Natural killer cell (primary cell): ENCODE results near the gene WDR90. TPM values are rescaled to one million over a fixed set of nuclear protein-coding genes. Genes with fewer than 3 reads are reported as not detected.

Experiments used
- ATAC-seq, 3 donors: fragments of 150-1000 bp in 2 of 3; fragments of 200-7000 bp in 1 of 3; cut with Tn5 transposase; 1 replicate in 1 of 3; 2 replicates in 2 of 3; pipeline ENCODE4 v1.10.0; 2021; ENCODE audit warnings: mild to moderate bottlenecking in 2 of 3, moderate library complexity in 2 of 3
- DNase-seq, 2 donors: peaks; one replicate each; pipeline versions ENCODE4 v3.0.0 to v3.0.0-alpha.2; 2013 to 2021; ENCODE audit warnings: mixed read lengths in 1 of 2
- H3K27ac ChIP-seq: one replicate; pipeline ENCODE4 v1.5.1; 2013; ENCODE audit warnings: mild to moderate bottlenecking, low read length
- H3K27me3 ChIP-seq: one replicate; pipeline ENCODE4 v1.6.1; 2013; ENCODE audit warnings: low read length; ENCODE audit not compliant: control insufficient read depth, insufficient read depth
- H3K36me3 ChIP-seq: one replicate; pipeline ENCODE4 v1.6.1; 2013; ENCODE audit warnings: low read length; ENCODE audit not compliant: control insufficient read depth, insufficient read depth
- H3K4me1 ChIP-seq: one replicate; pipeline ENCODE4 v1.6.1; 2013; ENCODE audit warnings: low read length; ENCODE audit not compliant: control insufficient read depth, insufficient read depth
- H3K4me3 ChIP-seq: one replicate; pipeline ENCODE4 v1.5.1; 2013; ENCODE audit warnings: low read length
- H3K9me3 ChIP-seq: one replicate; pipeline ENCODE4 v1.6.1; 2013; ENCODE audit warnings: low read length; ENCODE audit not compliant: control insufficient read depth, insufficient read depth
- H3K27ac Mint-ChIP-seq, 2 donors: one replicate each; pipeline ENCODE4 v1.8.0; 2022; ENCODE audit warnings: mild to moderate bottlenecking in 2 of 2, mixed read lengths in 2 of 2, moderate library complexity in 1 of 2
- H3K27me3 Mint-ChIP-seq, 2 donors: one replicate each; pipeline ENCODE4 v1.8.0; 2022; ENCODE audit warnings: low read depth in 2 of 2, mixed read lengths in 2 of 2
- H3K36me3 Mint-ChIP-seq: one replicate; pipeline ENCODE4 v1.8.0; 2022; ENCODE audit warnings: mixed read lengths
- H3K4me1 Mint-ChIP-seq, 2 donors: one replicate each; pipeline ENCODE4 v1.8.0; 2022; ENCODE audit warnings: mixed read lengths in 2 of 2
- H3K4me3 Mint-ChIP-seq: one replicate; pipeline ENCODE4 v1.8.0; 2022; ENCODE audit warnings: mild to moderate bottlenecking, moderate library complexity, mixed read lengths
- H3K9me3 Mint-ChIP-seq, 2 donors: one replicate each; pipeline ENCODE4 v1.8.0; 2022; ENCODE audit warnings: mixed read lengths in 2 of 2
- WGBS: methylation state at CpG from one replicate; pipeline ENCODE4 v1.1.7; 2013; ENCODE audit warnings: missing lambda C conversion rate; ENCODE audit not compliant: insufficient coverage; 5-methylcytosine and 5-hydroxymethylcytosine counted together
- intact Hi-C: fragments of 100-400 bp; cut with micrococcal nuclease; formaldehyde crosslinking; loops from one replicate; pipeline ENCODE4 v1.14.2; 2022
- total RNA-seq, 4 donors: library from RNA; stranded (reverse); fragments of 120-200 nt in 1 of 4; gene quantifications; one replicate each; pipeline versions ENCODE4 v1.2.3 to v1.2.4, GENCODE V29; 2013 to 2022
- TF ChIP-seq, protein P1 (sequence below): fragments of 200-600 bp; IDR thresholded peaks from one replicate; pipeline ENCODE4 v1.8.0; 2022; ENCODE audit warnings: antibody characterized with exemption

WDR90 gene
- total RNA-seq, 3 donors from 2014 or later (not counting 1 experiment from before 2014, with no cell fraction given): 16.7 to 22.8 (median 20.2) TPM

DNA sequence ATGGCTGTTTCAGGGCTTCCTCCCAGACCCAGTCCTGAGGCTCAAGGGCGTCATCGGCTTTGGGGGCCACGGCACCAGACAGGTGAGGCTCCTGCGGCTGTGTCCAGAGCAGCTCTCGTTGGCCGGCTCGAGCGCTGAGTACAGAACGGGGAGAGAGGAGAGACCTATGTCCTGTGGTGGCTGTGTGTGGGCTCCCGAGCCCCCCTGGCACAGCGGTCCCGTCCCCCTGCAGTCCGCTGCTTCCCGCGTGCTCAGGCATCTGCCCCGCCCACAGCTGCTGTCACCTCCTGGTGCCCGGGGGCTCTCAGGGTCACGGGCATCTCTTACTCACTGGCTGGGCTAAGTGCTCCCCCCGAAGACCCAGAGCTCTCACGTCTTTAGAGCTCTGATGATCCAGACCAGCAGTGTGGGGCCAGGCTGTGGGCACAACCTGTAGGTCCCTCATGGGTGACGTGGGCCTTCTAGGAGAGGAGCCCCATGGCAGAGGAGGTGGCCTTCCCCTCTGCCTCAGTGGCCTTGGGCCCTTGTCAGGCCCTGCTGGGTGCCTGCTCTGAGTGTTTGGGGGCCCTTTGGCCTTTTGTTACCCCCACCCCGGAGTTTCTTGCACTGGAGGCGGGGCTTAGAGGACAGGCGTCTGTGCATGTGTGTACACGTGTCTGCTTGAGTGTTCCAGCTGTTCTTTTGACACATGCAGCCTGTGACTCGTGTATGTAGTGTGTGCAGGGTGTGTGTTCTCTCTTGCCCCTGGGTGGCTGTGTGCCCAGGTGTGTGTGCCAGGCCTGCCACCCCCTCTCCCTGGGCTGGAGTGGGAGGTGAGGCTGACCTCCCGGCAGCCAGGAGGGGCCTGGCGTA, 3.5 kb downstream of the WDR90 start:
- H3K4me3 ChIP-seq: no peak overlapping the region
- Mint-ChIP-seq H3K4me3 (no peak overlapping the region), H3K4me1 (peaks cover 0 to 9% of the 10 kb centered on the region in 2 donors), H3K9me3 (no peaks in the 10 kb centered on the region), H3K27me3 (no peaks in the 10 kb centered on the region), H3K36me3 (no peaks in the 10 kb centered on the region), H3K27ac (no peak overlapping the region)
- intact Hi-C loops: no loop called here
- no peaks in the 10 kb centered on the region for H3K36me3 ChIP-seq
- DNase-seq (no peak), ATAC-seq (no peak)
- H3K27ac ChIP-seq: no peak overlapping the region
- WGBS: 95% methylated on average over 28 of the region's 28 CpGs
- H3K9me3 ChIP-seq: no peaks in the 10 kb centered on the region
- peaks cover 20% of the 10 kb centered on the region for H3K4me1 ChIP-seq
- H3K27me3 ChIP-seq: no peaks in the 10 kb centered on the region
- TF ChIP-seq, protein P1, sequence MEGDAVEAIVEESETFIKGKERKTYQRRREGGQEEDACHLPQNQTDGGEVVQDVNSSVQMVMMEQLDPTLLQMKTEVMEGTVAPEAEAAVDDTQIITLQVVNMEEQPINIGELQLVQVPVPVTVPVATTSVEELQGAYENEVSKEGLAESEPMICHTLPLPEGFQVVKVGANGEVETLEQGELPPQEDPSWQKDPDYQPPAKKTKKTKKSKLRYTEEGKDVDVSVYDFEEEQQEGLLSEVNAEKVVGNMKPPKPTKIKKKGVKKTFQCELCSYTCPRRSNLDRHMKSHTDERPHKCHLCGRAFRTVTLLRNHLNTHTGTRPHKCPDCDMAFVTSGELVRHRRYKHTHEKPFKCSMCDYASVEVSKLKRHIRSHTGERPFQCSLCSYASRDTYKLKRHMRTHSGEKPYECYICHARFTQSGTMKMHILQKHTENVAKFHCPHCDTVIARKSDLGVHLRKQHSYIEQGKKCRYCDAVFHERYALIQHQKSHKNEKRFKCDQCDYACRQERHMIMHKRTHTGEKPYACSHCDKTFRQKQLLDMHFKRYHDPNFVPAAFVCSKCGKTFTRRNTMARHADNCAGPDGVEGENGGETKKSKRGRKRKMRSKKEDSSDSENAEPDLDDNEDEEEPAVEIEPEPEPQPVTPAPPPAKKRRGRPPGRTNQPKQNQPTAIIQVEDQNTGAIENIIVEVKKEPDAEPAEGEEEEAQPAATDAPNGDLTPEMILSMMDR: no peak

DNA sequence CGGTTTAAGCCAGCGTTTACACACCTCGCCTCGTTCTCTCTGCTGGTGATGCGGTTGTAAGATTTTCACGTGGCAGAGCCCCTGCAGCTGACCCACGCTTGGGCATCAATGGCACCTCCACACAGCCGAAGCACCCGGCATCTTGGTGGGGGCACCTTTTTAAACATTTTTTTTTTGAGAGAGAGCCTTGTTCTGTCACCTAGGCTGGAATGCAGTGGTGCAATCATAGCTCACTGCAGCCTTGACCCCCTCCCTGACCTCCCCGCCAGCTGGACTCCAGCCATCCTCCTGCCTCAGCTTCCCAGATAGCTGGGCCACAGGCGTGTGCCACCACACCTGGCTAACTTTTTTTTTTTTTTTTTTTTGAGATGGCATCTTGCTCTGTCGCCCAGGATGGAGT, 4.9 kb downstream of the WDR90 start:
- H3K9me3 ChIP-seq: no peaks in the 10 kb centered on the region
- intact Hi-C loops: no loop called here
- no peaks in the 10 kb centered on the region for H3K36me3 ChIP-seq
- H3K4me3 ChIP-seq: no peak overlapping the region
- H3K9me3 Mint-ChIP-seq: no peaks in the 10 kb centered on the region
- no peak for ATAC-seq
- 97% methylated on average over 11 of the region's 12 CpGs for WGBS
- H3K4me3 Mint-ChIP-seq: no peak overlapping the region
- no peaks in the 10 kb centered on the region for H3K27me3 ChIP-seq
- H3K27ac Mint-ChIP-seq: no peak overlapping the region
- H3K27me3 Mint-ChIP-seq: no peaks in the 10 kb centered on the region
- peaks cover 0 to 4% of the 10 kb centered on the region in 2 donors for H3K4me1 Mint-ChIP-seq
- no peaks in the 10 kb centered on the region for H3K36me3 Mint-ChIP-seq
- no peak for DNase-seq
- H3K4me1 ChIP-seq: peaks cover 8% of the 10 kb centered on the region
- no peak overlapping the region for H3K27ac ChIP-seq
- TF ChIP-seq, protein P1: no peak

DNA sequence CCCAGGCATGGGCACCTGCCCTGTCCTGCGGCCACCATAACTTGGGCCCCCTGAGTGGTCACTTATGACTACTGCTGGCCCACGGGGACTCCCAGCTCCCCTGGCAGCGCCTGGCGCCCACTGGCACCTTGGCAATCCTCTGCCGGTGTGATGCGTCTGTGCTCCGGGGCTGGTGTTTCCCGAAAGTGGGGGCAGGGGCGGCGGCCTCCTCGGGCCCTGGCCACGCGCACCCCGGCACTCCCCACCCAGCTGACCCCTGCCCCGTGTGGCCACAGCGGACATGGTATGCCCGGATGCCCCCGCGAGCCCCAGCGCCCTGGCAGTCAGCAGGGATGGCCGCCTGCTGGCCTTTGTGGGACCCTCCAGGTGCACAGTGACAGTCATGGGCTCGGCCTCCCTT, 8.3 kb downstream of the WDR90 start:
- Mint-ChIP-seq H3K4me3 (no peak overlapping the region), H3K4me1 (peaks cover 4 to 13% of the 10 kb centered on the region in 2 donors), H3K27me3 (no peaks in the 10 kb centered on the region), H3K27ac (no peak overlapping the region), H3K9me3 (no peaks in the 10 kb centered on the region), H3K36me3 (no peaks in the 10 kb centered on the region)
- intact Hi-C loops: no loop called here
- ATAC-seq (no peak), DNase-seq (no peak)
- Histone ChIP-seq H3K36me3 (no peaks in the 10 kb centered on the region), H3K27me3 (no peaks in the 10 kb centered on the region), H3K4me1 (peaks cover 18% of the 10 kb centered on the region), H3K9me3 (no peaks in the 10 kb centered on the region), H3K27ac (no peak overlapping the region), H3K4me3 (no peak overlapping the region)
- WGBS: 97% methylated on average over 22 of the region's 22 CpGs
- TF ChIP-seq, protein P1: no peak
